ENCODE measurements around the gene MC2R. TPM values are rescaled to one million over a fixed set of nuclear protein-coding genes. Genes with fewer than 3 reads are reported as not detected.
"Not testable (repeated sequence)": the region's sequence is repeated elsewhere in the genome, so short reads cannot be mapped to it uniquely, and the experiment has no call there.

MC2R gene
- total RNA-seq, 1 experiment from 2014 or later: not detected

- Histone ChIP-seq H3K18ac (ENCODE audit: insufficient read length, low read depth, low read length) (no peak overlapping the region), H4K5ac (ENCODE audit: insufficient read length, low read depth, low read length) (no peak overlapping the region), H3K56ac (ENCODE audit: insufficient read length, low read depth, low read length) (no peak overlapping the region), H4K91ac (ENCODE audit: insufficient read length, low read depth, low read length) (no peak overlapping the region), H3T11ph (ENCODE audit: low read length) (no peak overlapping the region), H2AK5ac (ENCODE audit: insufficient read length, low read length) (no peak overlapping the region), H3K27ac (ENCODE audit: insufficient read length, low read depth, low read length) (no peak overlapping the region), H2BK5ac (ENCODE audit: insufficient read length, low read length) (no peak overlapping the region), H3K79me2 (ENCODE audit: insufficient read depth, low read length) (no peaks in the 10 kb centered on the region), H3K4ac (ENCODE audit: low read depth, low read length) (no peak overlapping the region), H3K9me3 (ENCODE audit: control insufficient read depth, low read depth, low read length) (no peaks in the 10 kb centered on the region), H4K8ac (replicated peaks; ENCODE audit: insufficient read length, low read depth, low read length) (no peak overlapping the region), H3K14ac (ENCODE audit: insufficient read depth, low read length) (no peak overlapping the region; the same call in 1 of the 2 replicates), H3K23me2 (ENCODE audit: insufficient read length, low read depth, low read length, poor library complexity, severe bottlenecking) (peaks cover 6% of the 10 kb centered on the region), H3K4me2 (ENCODE audit: insufficient read depth, insufficient read length, low read length) (peak overlapping the region; percentile 72), H2BK20ac (ENCODE audit: low read depth, low read length, poor library complexity, severe bottlenecking) (no peak overlapping the region), H4K20me1 (ENCODE audit: control insufficient read depth, insufficient read depth, insufficient read length) (no peaks in the 10 kb centered on the region), H2BK12ac (ENCODE audit: insufficient read length, low read depth, low read length) (no peak overlapping the region), H2BK120ac (ENCODE audit: low read depth, low read length, poor library complexity, severe bottlenecking) (no peak overlapping the region), H3K79me1 (ENCODE audit: insufficient read depth, low read depth, low read length, poor library complexity, severe bottlenecking) (no peaks in the 10 kb centered on the region), H3K9ac (ENCODE audit: extremely low read depth, insufficient read length, low read length) (no peak overlapping the region), H2BK15ac (ENCODE audit: low read depth, low read length) (no peak overlapping the region), H3K23ac (ENCODE audit: insufficient read length, low read depth, low read length) (no peak overlapping the region), H2AFZ (ENCODE audit: low read length) (peak overlapping the region; percentile 0), H3K27me3 (ENCODE audit: insufficient read depth, low read length) (peaks cover 8% of the 10 kb centered on the region; the same call in 1 of the 2 replicates), H3K4me1 (ENCODE audit: insufficient read depth, low read length) (no peaks in the 10 kb centered on the region)
- peak; percentile 52 for DNase-seq
- Mint-ChIP-seq H3K4me3 (peak overlapping the region; percentile 64 to 76), H3K36me3 (ENCODE audit: insufficient read depth in 1 of 3, low read depth in 3 of 3) (no peaks in the 10 kb centered on the region; a peak in 1 of 7 replicates), H3K9me3 (0 out of 5 replicates have a peak, but pooled peaks cover 0 to 1% of the 10 kb centered on the region in 2 experiments), H3K27me3 (ENCODE audit: low read depth) (peaks cover 55% of the 10 kb centered on the region), H3K27ac (no peak overlapping the region), H3K4me1 (peaks cover 12% of the 10 kb centered on the region in 2 experiments)
- no peak for TF ChIP-seq CTCF (conservative IDR thresholded peaks at IDR 0.05)
- no CpG with 5 or more reads among the region's 51 CpGs for whole genome bisulfite sequencing (ENCODE audit: extremely low coverage, insufficient read length, low lambda C conversion rate)
Measured at GRCh38 chr18:13868501-13869271, 46.6 kb downstream of the MC2R start.

GRCh38 chr18:13862898-13863297, 52.4 kb downstream of the MC2R start:
- H3K79me2 ChIP-seq (ENCODE audit: insufficient read depth, low read length); H2BK5ac ChIP-seq (ENCODE audit: insufficient read length, low read length); H4K91ac ChIP-seq (ENCODE audit: insufficient read length, low read depth, low read length); H3K18ac ChIP-seq (ENCODE audit: insufficient read length, low read depth, low read length); H2AK5ac ChIP-seq (ENCODE audit: insufficient read length, low read length); H2AFZ ChIP-seq (ENCODE audit: low read length); H3K4me2 ChIP-seq (ENCODE audit: insufficient read depth, insufficient read length, low read length); H2BK20ac ChIP-seq (ENCODE audit: low read depth, low read length, poor library complexity, severe bottlenecking); H3K79me1 ChIP-seq (ENCODE audit: insufficient read depth, low read depth, low read length, poor library complexity, severe bottlenecking); H2BK12ac ChIP-seq (ENCODE audit: insufficient read length, low read depth, low read length); H4K8ac ChIP-seq (replicated peaks; ENCODE audit: insufficient read length, low read depth, low read length); DNase-seq; H2BK120ac ChIP-seq (ENCODE audit: low read depth, low read length, poor library complexity, severe bottlenecking); H3K14ac ChIP-seq (ENCODE audit: insufficient read depth, low read length); H3K36me3 Mint-ChIP-seq (ENCODE audit: insufficient read depth in 1 of 3, low read depth in 3 of 3); H3K56ac ChIP-seq (ENCODE audit: insufficient read length, low read depth, low read length); H3K23me2 ChIP-seq (ENCODE audit: insufficient read length, low read depth, low read length, poor library complexity, severe bottlenecking); H3K23ac ChIP-seq (ENCODE audit: insufficient read length, low read depth, low read length); H3K4me3 Mint-ChIP-seq; H2BK15ac ChIP-seq (ENCODE audit: low read depth, low read length); H4K5ac ChIP-seq (ENCODE audit: insufficient read length, low read depth, low read length); H4K20me1 ChIP-seq (ENCODE audit: control insufficient read depth, insufficient read depth, insufficient read length); H3K4me1 ChIP-seq (ENCODE audit: insufficient read depth, low read length); H3K4me1 Mint-ChIP-seq; H3K9ac ChIP-seq (ENCODE audit: extremely low read depth, insufficient read length, low read length); H3K27me3 ChIP-seq (ENCODE audit: insufficient read depth, low read length); H3K27ac Mint-ChIP-seq; H3K27ac ChIP-seq (ENCODE audit: insufficient read length, low read depth, low read length); H3K4ac ChIP-seq (ENCODE audit: low read depth, low read length); H3T11ph ChIP-seq (ENCODE audit: low read length); H3K9me3 ChIP-seq (ENCODE audit: control insufficient read depth, low read depth, low read length): not testable (repeated sequence)
- no CpG with 5 or more reads among the region's 7 CpGs for WGBS (ENCODE audit: extremely low coverage, insufficient read length, low lambda C conversion rate)
- Mint-ChIP-seq H3K9me3 (peaks cover 11 to 14% of the 10 kb centered on the region in 2 experiments), H3K27me3 (ENCODE audit: low read depth) (peaks cover 33% of the 10 kb centered on the region)
